ENCODE results near the gene TIMMDC1.
A peak's percentile ranks its signal among the peaks of the same experiment; 100 is the strongest.
"Not testable (repeated sequence)": the region's sequence is repeated elsewhere in the genome, so short reads cannot be mapped to it uniquely, and the experiment has no call there.

TIMMDC1 gene

GRCh38 chr3:119557192-119557876 is 59.0 kb downstream of the TIMMDC1 start:
- DNase-seq (ENCODE audit: low spot score): no peak

GRCh38 chr3:119557877-119558269 is 59.5 kb downstream of the TIMMDC1 start:
- no peak for DNase-seq (ENCODE audit: low spot score)

GRCh38 chr3:119558626-119559317 is 60.4 kb downstream of the TIMMDC1 start:
- DNase-seq (ENCODE audit: low spot score): no peak

- DNase-seq (ENCODE audit: low spot score): peak; percentile 72
Observed at GRCh38 chr3:119559441-119559963, 61.2 kb downstream of the TIMMDC1 start, which contains the start of gene CD80. TSS of gene CD80 (minus strand) at chr3:119559614. CDS start at chr3:119557728, 1,886 bp downstream.

DNA sequence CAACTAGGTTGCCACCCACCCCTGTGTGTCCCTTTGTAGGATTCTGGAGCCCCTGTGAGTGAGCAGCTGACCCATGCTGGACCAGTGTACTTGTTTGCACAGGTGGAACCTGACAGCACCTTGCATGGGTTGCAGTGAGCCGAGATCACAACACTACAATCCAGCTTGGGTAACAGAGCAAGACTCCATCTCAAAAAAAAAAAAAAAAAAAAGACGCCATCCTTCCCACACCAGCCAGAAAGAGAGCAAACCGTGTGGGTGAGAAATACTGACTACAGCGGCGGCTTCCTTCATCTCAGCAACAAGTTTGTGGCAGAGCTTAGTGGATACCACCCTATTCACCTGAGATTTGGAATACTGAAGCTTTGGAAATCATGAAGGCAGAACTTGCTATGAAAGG is 61.8 kb downstream of the TIMMDC1 start:
- DNase-seq (ENCODE audit: low spot score): no peak

- no peak for DNase-seq (ENCODE audit: low spot score)
Observed at GRCh38 chr3:119562307-119562961, 64.1 kb downstream of the TIMMDC1 start.

- DNase-seq (ENCODE audit: low spot score): not testable (repeated sequence)
Observed at GRCh38 chr3:119563334-119563733, 65.0 kb downstream of the TIMMDC1 start.

DNA sequence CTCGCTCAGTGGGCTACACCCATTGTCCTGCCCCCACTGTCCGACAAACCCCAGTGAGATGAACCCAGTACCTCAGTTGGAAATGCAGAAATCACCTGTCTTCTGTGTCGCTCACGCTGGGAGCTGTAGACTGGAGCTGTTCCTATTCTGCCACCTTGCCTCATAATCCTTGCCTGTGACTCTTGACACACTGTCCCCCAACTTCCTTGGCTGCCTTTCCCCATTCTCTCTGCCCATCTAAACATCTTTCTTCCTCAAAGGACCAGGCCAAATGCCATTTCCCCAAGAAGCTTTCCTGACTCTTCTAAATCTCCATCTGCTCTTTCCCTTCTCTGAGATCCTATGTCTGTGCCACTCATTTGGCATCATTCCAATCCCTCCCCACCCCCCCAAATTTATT is 70.8 kb downstream of the TIMMDC1 start:
- no peak for DNase-seq (ENCODE audit: low spot score)

DNA sequence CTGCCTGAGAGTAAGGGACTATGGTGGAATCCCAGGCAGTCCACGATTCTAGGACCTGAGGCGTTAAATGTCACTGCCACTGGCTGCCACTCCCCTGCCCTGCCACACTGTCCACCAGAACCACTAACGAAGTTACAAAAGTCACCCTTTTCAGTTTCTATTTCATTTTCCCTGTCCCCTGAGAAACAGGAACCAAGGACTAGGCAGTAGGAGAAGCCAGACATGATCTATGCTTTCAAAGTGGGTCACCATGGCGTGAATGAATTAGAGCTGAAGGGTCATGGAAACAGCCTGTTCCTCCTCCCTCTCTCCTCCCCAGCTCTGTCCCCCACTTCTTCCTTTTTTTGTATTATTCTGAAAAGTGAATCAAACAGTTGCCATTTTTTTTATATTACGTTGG is 71.9 kb downstream of the TIMMDC1 start:
- no peak for DNase-seq (ENCODE audit: low spot score)

- DNase-seq (ENCODE audit: low spot score): no peak
Observed at GRCh38 chr3:119571230-119571629, 72.9 kb downstream of the TIMMDC1 start.

- no peak for DNase-seq (ENCODE audit: low spot score)
Observed at GRCh38 chr3:119571688-119572087, 73.3 kb downstream of the TIMMDC1 start.
